ENCODE measurements around the gene CCDC198.

GRCh38 chr14:57519043-57519442 lies 25.4 kb upstream of the CCDC198 start:
- TF ChIP-seq, protein P1, sequence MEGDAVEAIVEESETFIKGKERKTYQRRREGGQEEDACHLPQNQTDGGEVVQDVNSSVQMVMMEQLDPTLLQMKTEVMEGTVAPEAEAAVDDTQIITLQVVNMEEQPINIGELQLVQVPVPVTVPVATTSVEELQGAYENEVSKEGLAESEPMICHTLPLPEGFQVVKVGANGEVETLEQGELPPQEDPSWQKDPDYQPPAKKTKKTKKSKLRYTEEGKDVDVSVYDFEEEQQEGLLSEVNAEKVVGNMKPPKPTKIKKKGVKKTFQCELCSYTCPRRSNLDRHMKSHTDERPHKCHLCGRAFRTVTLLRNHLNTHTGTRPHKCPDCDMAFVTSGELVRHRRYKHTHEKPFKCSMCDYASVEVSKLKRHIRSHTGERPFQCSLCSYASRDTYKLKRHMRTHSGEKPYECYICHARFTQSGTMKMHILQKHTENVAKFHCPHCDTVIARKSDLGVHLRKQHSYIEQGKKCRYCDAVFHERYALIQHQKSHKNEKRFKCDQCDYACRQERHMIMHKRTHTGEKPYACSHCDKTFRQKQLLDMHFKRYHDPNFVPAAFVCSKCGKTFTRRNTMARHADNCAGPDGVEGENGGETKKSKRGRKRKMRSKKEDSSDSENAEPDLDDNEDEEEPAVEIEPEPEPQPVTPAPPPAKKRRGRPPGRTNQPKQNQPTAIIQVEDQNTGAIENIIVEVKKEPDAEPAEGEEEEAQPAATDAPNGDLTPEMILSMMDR (tag by site-specific recombination; IDR thresholded peaks at IDR 0.05), result no peak
- TF ChIP-seq, protein P2, sequence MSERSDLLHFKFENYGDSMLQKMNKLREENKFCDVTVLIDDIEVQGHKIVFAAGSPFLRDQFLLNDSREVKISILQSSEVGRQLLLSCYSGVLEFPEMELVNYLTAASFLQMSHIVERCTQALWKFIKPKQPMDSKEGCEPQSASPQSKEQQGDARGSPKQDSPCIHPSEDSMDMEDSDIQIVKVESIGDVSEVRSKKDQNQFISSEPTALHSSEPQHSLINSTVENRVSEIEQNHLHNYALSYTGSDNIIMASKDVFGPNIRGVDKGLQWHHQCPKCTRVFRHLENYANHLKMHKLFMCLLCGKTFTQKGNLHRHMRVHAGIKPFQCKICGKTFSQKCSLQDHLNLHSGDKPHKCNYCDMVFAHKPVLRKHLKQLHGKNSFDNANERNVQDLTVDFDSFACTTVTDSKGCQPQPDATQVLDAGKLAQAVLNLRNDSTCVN (tag by site-specific recombination; optimal IDR thresholded peaks at IDR 0.05), result no peak
- TF ChIP-seq ZBTB7A (tag by site-specific recombination; IDR thresholded peaks at IDR 0.05; ENCODE audit: low read depth) (no peak), ZNF140 (tag by site-specific recombination; IDR thresholded peaks at IDR 0.05) (no peak), ZBTB20 (tag by site-specific recombination; IDR thresholded peaks at IDR 0.05) (no peak), SP7 (tag by site-specific recombination; IDR thresholded peaks at IDR 0.05) (no peak), ZBTB11 (tag by site-specific recombination; conservative IDR thresholded peaks at IDR 0.05; ENCODE audit: low read depth) (no peak), ZNF24 (tag by site-specific recombination; IDR thresholded peaks at IDR 0.05) (no peak), YY1 (tag by site-specific recombination; IDR thresholded peaks at IDR 0.05) (no peak), ZNF335 (tag by site-specific recombination; conservative IDR thresholded peaks at IDR 0.05) (no peak)
- TF ChIP-seq, protein P3, sequence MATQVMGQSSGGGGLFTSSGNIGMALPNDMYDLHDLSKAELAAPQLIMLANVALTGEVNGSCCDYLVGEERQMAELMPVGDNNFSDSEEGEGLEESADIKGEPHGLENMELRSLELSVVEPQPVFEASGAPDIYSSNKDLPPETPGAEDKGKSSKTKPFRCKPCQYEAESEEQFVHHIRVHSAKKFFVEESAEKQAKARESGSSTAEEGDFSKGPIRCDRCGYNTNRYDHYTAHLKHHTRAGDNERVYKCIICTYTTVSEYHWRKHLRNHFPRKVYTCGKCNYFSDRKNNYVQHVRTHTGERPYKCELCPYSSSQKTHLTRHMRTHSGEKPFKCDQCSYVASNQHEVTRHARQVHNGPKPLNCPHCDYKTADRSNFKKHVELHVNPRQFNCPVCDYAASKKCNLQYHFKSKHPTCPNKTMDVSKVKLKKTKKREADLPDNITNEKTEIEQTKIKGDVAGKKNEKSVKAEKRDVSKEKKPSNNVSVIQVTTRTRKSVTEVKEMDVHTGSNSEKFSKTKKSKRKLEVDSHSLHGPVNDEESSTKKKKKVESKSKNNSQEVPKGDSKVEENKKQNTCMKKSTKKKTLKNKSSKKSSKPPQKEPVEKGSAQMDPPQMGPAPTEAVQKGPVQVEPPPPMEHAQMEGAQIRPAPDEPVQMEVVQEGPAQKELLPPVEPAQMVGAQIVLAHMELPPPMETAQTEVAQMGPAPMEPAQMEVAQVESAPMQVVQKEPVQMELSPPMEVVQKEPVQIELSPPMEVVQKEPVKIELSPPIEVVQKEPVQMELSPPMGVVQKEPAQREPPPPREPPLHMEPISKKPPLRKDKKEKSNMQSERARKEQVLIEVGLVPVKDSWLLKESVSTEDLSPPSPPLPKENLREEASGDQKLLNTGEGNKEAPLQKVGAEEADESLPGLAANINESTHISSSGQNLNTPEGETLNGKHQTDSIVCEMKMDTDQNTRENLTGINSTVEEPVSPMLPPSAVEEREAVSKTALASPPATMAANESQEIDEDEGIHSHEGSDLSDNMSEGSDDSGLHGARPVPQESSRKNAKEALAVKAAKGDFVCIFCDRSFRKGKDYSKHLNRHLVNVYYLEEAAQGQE (tag by site-specific recombination; IDR thresholded peaks at IDR 0.05), result no peak
